ENCODE results near the gene ASIC4. TPM values are rescaled to one million over a fixed set of nuclear protein-coding genes. Genes with fewer than 3 reads are reported as not detected.

ASIC4 gene
- total RNA-seq, 3 donors from 2014 or later = 0.08 TPM; not detected in 2

DNA sequence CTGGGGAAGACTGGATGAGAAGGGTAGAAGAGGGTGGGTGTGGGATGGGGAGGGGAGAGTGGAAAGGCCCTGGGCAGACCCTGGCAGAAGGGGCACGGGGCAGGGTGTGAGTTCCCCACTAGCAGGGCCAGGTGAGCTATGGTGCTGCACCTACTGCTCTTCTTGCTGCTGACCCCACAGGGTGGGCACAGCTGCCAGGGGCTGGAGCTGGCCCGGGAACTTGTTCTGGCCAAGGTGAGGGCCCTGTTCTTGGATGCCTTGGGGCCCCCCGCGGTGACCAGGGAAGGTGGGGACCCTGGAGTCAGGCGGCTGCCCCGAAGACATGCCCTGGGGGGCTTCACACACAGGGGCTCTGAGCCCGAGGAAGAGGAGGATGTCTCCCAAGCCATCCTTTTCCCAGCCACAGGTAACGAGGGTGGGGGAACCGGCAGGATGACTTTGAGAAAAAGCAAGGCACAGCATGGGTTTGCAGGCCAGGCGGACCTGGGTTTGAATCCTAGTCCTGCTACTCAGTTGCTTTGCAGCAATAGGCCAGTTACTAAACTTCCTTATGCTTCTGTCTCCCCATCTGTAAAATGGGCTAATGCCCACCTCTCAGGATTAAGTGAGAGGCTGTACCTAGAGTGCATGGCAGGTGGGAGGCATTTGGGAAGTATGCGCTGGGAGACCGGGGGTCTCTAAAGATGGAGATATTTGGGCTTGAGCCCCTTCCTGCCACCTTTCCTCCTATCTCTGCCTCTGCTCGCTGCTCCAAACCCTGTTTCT lies 58.1 kb downstream of the ASIC4 start, which contains the start of gene INHA:
Gene INHA (plus strand): TSS at position 74 of the 765 bp plus-strand sequence. CDS start 65 bp downstream, at position 139.
- Mint-ChIP-seq H3K36me3 (ENCODE audit: insufficient read depth) (no peaks in the 10 kb centered on the region), H3K4me1 (ENCODE audit: low read depth) (no peaks in the 10 kb centered on the region), H3K9me3 (no peaks in the 10 kb centered on the region), H3K4me3 (no peak within 1 kb of the TSS), H3K27me3 (ENCODE audit: low read depth) (peaks cover 52% of the 10 kb centered on the region)
- DNase-seq (no peak), ATAC-seq (no peak)

- H3K27me3 Mint-ChIP-seq (ENCODE audit: low read depth) = peaks cover 51% of the 10 kb centered on the region
- H3K4me3 Mint-ChIP-seq = no peak overlapping the region
- no peaks in the 10 kb centered on the region for H3K9me3 Mint-ChIP-seq
- H3K4me1 Mint-ChIP-seq (ENCODE audit: low read depth) = no peaks in the 10 kb centered on the region
- DNase-seq (no peak), ATAC-seq (no peak)
- H3K36me3 Mint-ChIP-seq (ENCODE audit: insufficient read depth) = no peaks in the 10 kb centered on the region
Observed at GRCh38 chr2:219573166-219573565, 58.9 kb downstream of the ASIC4 start.

DNA sequence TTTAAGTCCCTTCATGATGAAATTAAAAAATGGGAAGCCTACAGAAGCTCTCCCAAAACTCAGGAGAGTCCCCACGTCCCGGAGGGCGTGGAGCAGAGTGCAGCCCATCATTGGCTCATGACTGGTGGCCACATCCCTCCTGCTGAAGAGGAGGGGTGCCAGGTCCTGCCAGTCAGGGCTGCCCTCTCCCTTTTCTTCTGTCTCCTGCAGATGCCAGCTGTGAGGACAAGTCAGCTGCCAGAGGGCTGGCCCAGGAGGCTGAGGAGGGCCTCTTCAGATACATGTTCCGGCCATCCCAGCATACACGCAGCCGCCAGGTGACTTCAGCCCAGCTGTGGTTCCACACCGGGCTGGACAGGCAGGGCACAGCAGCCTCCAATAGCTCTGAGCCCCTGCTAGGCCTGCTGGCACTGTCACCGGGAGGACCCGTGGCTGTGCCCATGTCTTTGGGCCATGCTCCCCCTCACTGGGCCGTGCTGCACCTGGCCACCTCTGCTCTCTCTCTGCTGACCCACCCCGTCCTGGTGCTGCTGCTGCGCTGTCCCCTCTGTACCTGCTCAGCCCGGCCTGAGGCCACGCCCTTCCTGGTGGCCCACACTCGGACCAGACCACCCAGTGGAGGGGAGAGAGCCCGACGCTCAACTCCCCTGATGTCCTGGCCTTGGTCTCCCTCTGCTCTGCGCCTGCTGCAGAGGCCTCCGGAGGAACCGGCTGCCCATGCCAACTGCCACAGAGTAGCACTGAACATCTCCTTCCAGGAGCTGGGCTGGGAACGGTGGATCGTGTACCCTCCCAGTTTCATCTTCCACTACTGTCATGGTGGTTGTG lies 60.4 kb downstream of the ASIC4 start:
- no peaks in the 10 kb centered on the region for H3K4me1 Mint-ChIP-seq (ENCODE audit: low read depth)
- no peak overlapping the region for H3K4me3 Mint-ChIP-seq
- ATAC-seq = no peak
- DNase-seq = no peak
- H3K9me3 Mint-ChIP-seq = no peaks in the 10 kb centered on the region
- H3K36me3 Mint-ChIP-seq (ENCODE audit: insufficient read depth) = no peaks in the 10 kb centered on the region
- peaks cover 39% of the 10 kb centered on the region for H3K27me3 Mint-ChIP-seq (ENCODE audit: low read depth)

- Mint-ChIP-seq H3K4me3 (no peak overlapping the region), H3K4me1 (ENCODE audit: low read depth) (no peaks in the 10 kb centered on the region), H3K36me3 (ENCODE audit: insufficient read depth) (no peaks in the 10 kb centered on the region), H3K27me3 (ENCODE audit: low read depth) (peaks cover 34% of the 10 kb centered on the region), H3K9me3 (no peaks in the 10 kb centered on the region)
- DNase-seq (no peak), ATAC-seq (no peak)
Observed at GRCh38 chr2:219575566-219576504, 61.6 kb downstream of the ASIC4 start.

DNA sequence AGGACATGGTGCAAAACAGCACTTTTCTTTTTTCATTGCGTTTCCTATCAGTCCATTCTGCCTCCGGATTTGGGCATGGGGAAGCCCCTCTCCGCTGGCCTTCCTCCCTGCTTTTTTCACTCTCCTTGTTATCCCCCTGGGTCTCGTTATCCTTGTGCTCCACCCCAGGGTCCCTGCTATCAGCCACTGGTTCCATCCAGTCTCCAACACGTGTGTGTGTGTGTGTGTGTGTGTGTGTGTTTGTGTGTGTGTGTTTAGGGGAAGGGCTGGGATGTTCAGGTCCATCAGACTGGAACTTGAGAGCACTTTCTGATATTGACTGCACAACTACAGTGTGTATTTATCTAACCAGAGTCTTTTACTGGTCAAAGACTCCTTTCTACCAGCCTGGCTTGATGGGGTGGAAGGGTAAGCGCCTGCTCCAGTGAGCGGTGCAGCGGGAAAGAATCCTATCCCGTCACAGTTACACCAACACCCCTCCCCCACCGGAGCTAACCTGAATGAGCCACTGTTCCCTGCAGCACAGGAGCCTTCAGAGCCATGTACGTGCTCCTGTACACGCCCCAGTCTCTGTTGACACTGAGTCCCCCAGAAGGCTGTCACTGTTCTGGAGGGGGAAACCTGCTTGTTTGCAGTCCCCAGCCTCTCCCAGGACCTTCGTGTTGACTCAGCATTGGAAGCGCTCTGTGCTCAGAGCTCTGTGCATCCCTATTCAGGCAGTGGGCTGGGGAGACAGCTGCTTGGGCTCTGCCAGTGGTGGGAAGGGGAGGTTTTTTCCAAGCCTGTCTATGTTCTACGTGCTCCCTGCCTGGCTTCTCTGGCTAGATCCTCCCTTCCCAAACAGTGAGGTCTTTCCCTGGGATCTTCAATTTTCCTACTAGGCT lies 62.5 kb downstream of the ASIC4 start:
- Mint-ChIP-seq H3K36me3 (ENCODE audit: insufficient read depth) (no peaks in the 10 kb centered on the region), H3K4me3 (no peak overlapping the region), H3K27me3 (ENCODE audit: low read depth) (peaks cover 33% of the 10 kb centered on the region), H3K9me3 (no peaks in the 10 kb centered on the region), H3K4me1 (ENCODE audit: low read depth) (no peaks in the 10 kb centered on the region)
- ATAC-seq (no peak), DNase-seq (no peak)

DNA sequence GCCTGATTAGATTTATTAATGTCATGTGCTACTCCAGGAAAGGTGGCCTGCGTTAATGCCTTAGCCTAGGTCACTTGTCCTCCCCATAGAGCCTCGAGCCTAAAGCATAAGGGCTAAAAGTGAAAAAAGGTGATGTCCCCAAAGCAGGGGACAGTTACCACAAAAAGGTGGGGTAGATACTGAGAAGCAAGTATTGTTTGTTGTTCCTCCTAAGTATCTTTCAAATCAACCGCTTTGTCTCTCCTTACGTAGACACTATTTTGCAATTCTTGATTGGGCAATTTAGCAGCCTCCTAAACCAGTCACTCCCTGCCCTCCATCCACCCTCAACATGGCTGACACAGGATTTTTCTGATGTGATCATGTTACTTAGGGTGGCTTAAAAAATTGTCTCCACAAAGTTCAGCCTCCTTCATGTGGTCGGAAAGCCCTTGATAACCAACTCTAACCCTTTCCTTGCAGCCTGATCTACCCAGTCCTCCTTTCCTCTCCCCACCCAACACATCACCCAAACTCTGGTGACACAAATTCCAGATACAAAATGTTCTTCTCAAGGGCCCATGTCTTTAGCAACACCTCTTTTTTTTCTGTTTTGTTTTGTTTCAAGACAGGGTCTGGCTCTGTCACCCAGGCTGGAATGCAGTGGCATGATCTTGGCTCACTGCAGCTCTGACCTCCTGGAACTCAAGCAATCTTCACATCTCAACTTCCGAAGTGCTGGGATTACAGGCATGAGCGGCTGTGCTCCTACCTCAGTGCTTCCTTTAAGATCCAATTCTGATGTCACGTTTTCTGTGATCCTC lies 64.7 kb downstream of the ASIC4 start:
- H3K4me3 Mint-ChIP-seq = no peak overlapping the region
- H3K9me3 Mint-ChIP-seq = no peaks in the 10 kb centered on the region
- ATAC-seq (no peak), DNase-seq (no peak)
- H3K36me3 Mint-ChIP-seq (ENCODE audit: insufficient read depth) = no peaks in the 10 kb centered on the region
- peaks cover 16% of the 10 kb centered on the region for H3K27me3 Mint-ChIP-seq (ENCODE audit: low read depth)
- no peaks in the 10 kb centered on the region for H3K4me1 Mint-ChIP-seq (ENCODE audit: low read depth)

DNA sequence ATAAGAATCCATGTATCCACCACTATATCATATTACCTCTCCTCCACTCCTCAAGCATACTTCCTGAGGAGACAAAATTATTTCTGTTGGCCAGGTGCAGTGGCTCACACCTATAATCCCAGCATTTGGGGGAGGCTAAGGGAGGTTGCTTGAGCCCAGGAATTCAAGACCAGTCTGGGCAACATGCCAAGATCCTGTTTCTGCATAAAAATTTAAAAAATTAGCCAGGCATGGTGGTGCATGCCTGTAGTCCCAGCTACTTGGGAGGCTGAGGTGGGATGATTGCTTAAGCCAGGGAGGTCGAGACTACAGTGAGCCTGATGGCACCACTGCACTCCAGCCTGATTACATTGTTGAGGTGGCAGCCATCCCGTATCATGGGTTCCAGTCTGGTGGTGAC lies 67.1 kb downstream of the ASIC4 start:
- DNase-seq (no peak), ATAC-seq (no peak)
- H3K4me1 Mint-ChIP-seq (ENCODE audit: low read depth) = no peaks in the 10 kb centered on the region
- H3K36me3 Mint-ChIP-seq (ENCODE audit: insufficient read depth) = no peaks in the 10 kb centered on the region
- no peak overlapping the region for H3K4me3 Mint-ChIP-seq
- H3K9me3 Mint-ChIP-seq = no peaks in the 10 kb centered on the region
- peaks cover 16% of the 10 kb centered on the region for H3K27me3 Mint-ChIP-seq (ENCODE audit: low read depth)

Other genes with a start within 250 kb of the ASIC4 start
- gene DNAJB2, start 235.1 kb upstream of the ASIC4 start, total RNA-seq = 10 to 100 TPM; 28.2 to 33.9 (median 30.9) TPM
- under 1 TPM in 1 of 3 donors, not detected in 2; 0.19 TPM for gene PTPRN, start 205.1 kb upstream of the ASIC4 start, total RNA-seq
- not detected for gene RESP18, start 181.7 kb upstream of the ASIC4 start, total RNA-seq
- 100 to 1,000 TPM; 187 to 222 (median 221) TPM for gene DNPEP, start 126.6 kb upstream of the ASIC4 start, total RNA-seq
- under 1 TPM; 0.49 to 0.61 (median 0.58) TPM for gene DES, start 96.1 kb upstream of the ASIC4 start, total RNA-seq
- 1 to 10 TPM in 1 of 3 donors, under 1 TPM in 2; 0.74 to 2.1 (median 0.79) TPM for gene SPEG, start 79.6 kb upstream of the ASIC4 start, total RNA-seq
- gene GMPPA, start 15.6 kb upstream of the ASIC4 start, total RNA-seq = 10 to 100 TPM; 36.8 to 47.9 (median 46.7) TPM
- 10 to 100 TPM; 38.3 to 42.0 (median 40.3) TPM for gene CHPF, start 29.3 kb downstream of the ASIC4 start, total RNA-seq
- gene TMEM198, start 29.5 kb downstream of the ASIC4 start, total RNA-seq = 1 to 10 TPM; 3.6 to 4.8 (median 4.3) TPM
- 1 to 10 TPM in 1 of 3 donors, under 1 TPM in 2; 0.37 to 1.1 (median 0.60) TPM for gene OBSL1, start 57.1 kb downstream of the ASIC4 start, total RNA-seq
- gene INHA, start 57.8 kb downstream of the ASIC4 start, total RNA-seq = not detected
- 10 to 100 TPM; 32.4 to 37.1 (median 36.0) TPM for gene STK11IP, start 83.4 kb downstream of the ASIC4 start, total RNA-seq
- under 1 TPM in 2 of 3 donors, not detected in 1; 0.05 to 0.15 TPM for gene SLC4A3, start 113.1 kb downstream of the ASIC4 start, total RNA-seq

Measured in activated T-cell treated with anti-CD3 and anti-CD28 coated beads, Interleukin-2, amount 50 U/mL, for 4 hours (primary cell).